ENCODE measurements around the gene PRODH2.
A peak's percentile ranks its signal among the peaks of the same experiment; 100 is the strongest.

Gene PRODH2

DNA sequence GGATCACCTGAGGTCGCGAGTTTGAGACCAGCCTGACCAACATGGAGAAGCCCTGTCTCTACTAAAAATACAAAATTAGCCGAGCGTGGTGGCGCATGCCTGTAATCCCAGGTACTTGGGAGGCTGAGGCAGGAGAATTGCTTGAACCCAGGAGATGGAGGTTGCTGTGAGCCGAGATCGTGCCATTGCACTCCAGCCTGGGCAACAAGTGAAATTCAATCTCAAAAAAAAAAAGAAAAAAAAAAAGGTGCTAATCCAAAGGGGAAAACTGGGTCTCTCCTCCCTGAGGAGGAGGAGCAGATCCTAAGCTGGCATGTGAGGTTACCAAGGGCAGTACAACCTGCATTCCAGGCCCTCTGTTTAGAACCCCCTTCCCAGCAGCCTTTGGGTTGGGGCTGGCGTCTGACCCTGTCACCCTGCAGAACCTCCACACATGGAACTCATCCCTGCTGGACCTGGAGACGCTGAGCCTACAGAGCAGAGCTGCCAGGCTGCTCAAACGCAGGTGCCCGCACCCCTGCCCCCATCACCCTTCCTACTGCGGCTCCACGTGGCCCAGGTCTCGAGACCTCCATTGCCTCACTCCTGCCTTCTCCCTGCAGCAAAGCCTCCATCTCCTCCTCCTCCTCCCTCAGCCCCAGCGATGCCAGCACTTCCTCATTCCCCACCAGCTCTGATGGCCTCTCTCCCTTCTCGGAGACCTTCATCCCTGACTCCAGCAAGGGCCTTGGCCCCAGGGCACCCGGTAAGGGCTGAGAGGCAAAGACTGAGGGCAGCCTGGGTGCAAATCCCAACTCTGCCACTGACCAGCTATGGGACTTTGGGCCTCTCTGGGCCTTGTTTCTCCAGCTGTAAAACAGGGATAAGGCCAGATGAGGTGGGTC is 48.0 kb downstream of the PRODH2 start:
- no peak for TF ChIP-seq FOXP2 (optimal IDR thresholded peaks at IDR 0.05; ENCODE audit: control extremely low read depth, extremely low read length, insufficient read depth)
- no peak for TF ChIP-seq POLR2AphosphoS5 (IDR thresholded peaks at IDR 0.05; ENCODE audit: borderline replicate concordance, low read depth, low read length)
- no peak for TF ChIP-seq EZH2 (IDR thresholded peaks at IDR 0.05)
- Histone ChIP-seq H3K9me3 (ENCODE audit: low read depth, low read length) (no peaks in the 10 kb centered on the region), H3K9ac (ENCODE audit: insufficient read length) (no peak overlapping the region), H3K4me3 (no peak overlapping the region), H3K36me3 (ENCODE audit: insufficient read depth, low read length) (peaks cover 11% of the 10 kb centered on the region; the same call in 1 of the 2 replicates), H3K27ac (no peak overlapping the region)
- DNase-seq (ENCODE audit: low read depth, low spot score) = no peak

DNA sequence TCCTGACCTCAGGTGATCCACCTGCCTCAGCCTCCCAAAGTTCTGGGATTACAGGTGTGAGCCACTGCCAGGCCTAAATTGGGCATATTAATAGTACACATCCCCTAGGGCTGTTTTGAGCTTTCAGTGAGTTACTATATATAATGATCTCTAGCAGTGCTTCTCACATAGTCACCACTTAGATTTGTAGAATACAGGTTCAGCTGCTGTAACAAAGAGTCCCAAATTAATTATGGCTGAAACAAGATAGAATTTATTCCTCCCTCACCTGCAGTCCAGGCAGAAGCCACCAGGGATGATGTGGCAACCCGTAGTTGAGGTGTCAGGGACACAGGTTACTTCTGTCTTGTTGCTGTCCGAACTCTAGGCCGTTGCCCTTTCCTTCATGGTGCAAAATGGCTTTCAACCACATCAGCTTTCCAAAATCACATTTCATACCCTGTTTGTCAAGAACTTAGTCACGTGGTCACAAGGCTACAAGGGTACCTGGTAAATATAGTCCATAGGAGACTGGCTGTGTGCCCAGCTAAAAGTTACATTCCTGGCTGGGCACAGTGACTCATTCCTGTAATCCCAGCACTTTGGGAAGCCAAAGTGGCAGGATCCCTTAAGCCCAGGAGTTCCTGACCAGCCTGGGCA is 51.8 kb downstream of the PRODH2 start:
- no peak for TF ChIP-seq POLR2AphosphoS5 (IDR thresholded peaks at IDR 0.05; ENCODE audit: borderline replicate concordance, low read depth, low read length)
- TF ChIP-seq EZH2 (IDR thresholded peaks at IDR 0.05) = no peak
- no peak for TF ChIP-seq FOXP2 (optimal IDR thresholded peaks at IDR 0.05; ENCODE audit: control extremely low read depth, extremely low read length, insufficient read depth)
- H3K9ac ChIP-seq (ENCODE audit: insufficient read length) = no peak overlapping the region
- DNase-seq (ENCODE audit: low read depth, low spot score) = no peak
- no peak overlapping the region for H3K27ac ChIP-seq
- no peaks in the 10 kb centered on the region for H3K9me3 ChIP-seq (ENCODE audit: low read depth, low read length)
- H3K36me3 ChIP-seq (ENCODE audit: insufficient read depth, low read length) = peaks cover 11% of the 10 kb centered on the region; the same call in 1 of the 2 replicates
- H3K4me3 ChIP-seq = no peak overlapping the region

DNA sequence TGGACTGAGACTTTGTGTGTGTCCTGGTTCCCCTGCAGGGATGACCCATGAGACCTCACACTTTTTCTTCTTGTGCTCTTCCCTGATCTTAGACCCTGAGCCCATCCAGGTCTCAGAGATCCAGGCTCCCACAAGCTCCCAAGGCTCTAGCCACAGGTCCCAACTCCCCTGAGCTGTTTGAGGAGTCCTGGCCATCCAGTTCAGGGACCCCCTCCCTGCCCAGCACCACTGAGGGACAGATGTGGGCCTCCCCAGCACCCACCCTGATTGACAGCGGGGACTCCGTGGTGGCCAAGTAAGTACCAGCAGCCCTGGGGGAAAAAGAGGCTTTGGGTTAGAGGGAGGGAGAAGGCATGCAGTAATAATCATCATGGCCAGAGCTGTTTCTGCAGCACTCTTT is 52.9 kb downstream of the PRODH2 start:
- no peak overlapping the region for H3K4me3 ChIP-seq
- no peak overlapping the region for H3K27ac ChIP-seq
- TF ChIP-seq POLR2AphosphoS5 (IDR thresholded peaks at IDR 0.05; ENCODE audit: borderline replicate concordance, low read depth, low read length) = no peak
- TF ChIP-seq FOXP2 (optimal IDR thresholded peaks at IDR 0.05; ENCODE audit: control extremely low read depth, extremely low read length, insufficient read depth) = no peak
- TF ChIP-seq EZH2 (IDR thresholded peaks at IDR 0.05) = no peak
- H3K9ac ChIP-seq (ENCODE audit: insufficient read length) = no peak overlapping the region
- H3K36me3 ChIP-seq (ENCODE audit: insufficient read depth, low read length) = peaks cover 11% of the 10 kb centered on the region; the same call in 1 of the 2 replicates
- no peaks in the 10 kb centered on the region for H3K9me3 ChIP-seq (ENCODE audit: low read depth, low read length)
- no peak for DNase-seq (ENCODE audit: low read depth, low spot score)

DNA sequence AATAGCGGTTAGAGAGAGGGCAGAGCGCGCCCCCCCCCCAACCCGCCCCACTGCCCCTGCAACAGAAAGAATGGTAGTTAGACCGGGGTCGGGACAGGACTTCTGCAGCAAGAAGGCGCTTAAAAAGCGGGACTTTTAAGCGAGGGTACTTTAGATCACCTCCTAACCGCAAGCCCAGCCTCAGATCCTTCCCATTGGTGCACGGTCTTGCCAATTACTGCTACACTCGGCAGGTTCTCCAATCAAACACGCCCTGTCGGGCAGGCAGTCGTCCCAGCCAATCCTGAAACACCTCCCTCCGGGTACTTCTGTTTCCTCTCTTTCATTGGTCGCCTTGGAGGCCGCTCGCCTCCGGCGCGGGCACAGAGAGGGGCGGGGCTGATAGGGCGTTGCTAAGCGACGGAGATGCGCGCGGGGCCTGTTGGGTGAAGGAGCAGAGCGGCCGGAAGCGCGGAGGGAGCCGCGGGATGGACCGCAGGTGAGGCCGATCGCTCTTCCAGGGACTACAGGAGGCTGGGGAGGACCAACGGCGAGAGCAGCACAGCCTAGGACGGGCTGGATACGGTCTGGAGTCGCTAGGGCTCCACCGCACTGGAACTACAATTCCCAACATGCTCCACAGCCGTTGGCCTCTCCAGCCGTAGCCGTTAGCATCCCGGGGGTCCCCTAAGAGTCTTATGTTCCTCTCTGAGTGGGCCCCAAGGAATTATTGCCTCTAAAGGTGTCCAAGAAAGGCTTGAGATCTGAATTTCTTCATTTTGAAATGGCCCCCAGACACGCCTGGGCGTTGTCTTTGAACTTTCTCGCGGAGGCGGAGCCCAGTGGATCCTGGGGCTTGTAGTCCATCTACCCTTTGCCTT is 54.7 kb downstream of the PRODH2 start, which contains the start of gene PROSER3:
Gene PROSER3 (plus strand): TSS at position 428 of the 860 bp plus-strand sequence. CDS start 40 bp downstream, at position 468.
- Histone ChIP-seq H3K36me3 (ENCODE audit: insufficient read depth, low read length) (peaks cover 11% of the 10 kb centered on the region; the same call in 1 of the 2 replicates), H3K27ac (peak within 1 kb of the TSS; percentile 88), H3K4me3 (peak within 1 kb of the TSS; percentile 90), H3K9me3 (ENCODE audit: low read depth, low read length) (no peaks in the 10 kb centered on the region), H3K9ac (ENCODE audit: insufficient read length) (peak within 1 kb of the TSS; percentile 90)
- TF ChIP-seq POLR2AphosphoS5 (IDR thresholded peaks at IDR 0.05; ENCODE audit: borderline replicate concordance, low read depth, low read length) = peak; percentile 56; the same call in 1 of the 2 replicates
- TF ChIP-seq EZH2 (IDR thresholded peaks at IDR 0.05) = no peak
- no peak for TF ChIP-seq FOXP2 (optimal IDR thresholded peaks at IDR 0.05; ENCODE audit: control extremely low read depth, extremely low read length, insufficient read depth)
- peak; percentile 98 for DNase-seq (ENCODE audit: low read depth, low spot score)

DNA sequence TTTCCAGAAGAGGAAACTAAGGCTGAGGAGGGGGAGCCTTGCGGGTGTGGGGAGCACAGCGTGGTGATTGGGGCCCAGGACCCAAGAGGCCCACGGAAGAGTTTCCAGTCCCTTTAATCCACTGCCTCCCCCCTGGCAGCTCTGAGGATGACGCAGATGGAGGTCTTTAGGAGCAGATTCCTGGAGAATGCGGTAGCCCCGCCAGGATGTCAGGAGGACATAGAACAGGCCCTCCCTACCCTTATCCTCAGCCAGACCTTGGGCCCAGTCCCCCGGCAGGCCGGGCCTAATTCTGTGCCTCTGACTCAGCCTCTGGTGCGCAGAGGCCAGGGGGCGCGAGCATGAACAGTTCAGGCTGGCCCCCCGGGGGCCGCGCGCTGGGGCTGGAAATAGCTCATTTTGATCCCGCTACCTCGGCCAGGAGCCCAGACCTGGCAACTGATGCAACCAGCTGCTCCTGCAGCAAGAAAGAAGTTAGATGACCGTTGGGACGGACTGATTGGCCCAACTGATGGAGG is 55.4 kb downstream of the PRODH2 start:
- DNase-seq (ENCODE audit: low read depth, low spot score) = no peak
- TF ChIP-seq FOXP2 (optimal IDR thresholded peaks at IDR 0.05; ENCODE audit: control extremely low read depth, extremely low read length, insufficient read depth) (no peak), EZH2 (IDR thresholded peaks at IDR 0.05) (no peak), POLR2AphosphoS5 (IDR thresholded peaks at IDR 0.05; ENCODE audit: borderline replicate concordance, low read depth, low read length) (peak; percentile 4; the same call in 1 of the 2 replicates)
- peaks cover 10% of the 10 kb centered on the region; the same call in 1 of the 2 replicates for H3K36me3 ChIP-seq (ENCODE audit: insufficient read depth, low read length)
- H3K9ac ChIP-seq (ENCODE audit: insufficient read length) = peak overlapping the region; percentile 66
- no peaks in the 10 kb centered on the region for H3K9me3 ChIP-seq (ENCODE audit: low read depth, low read length)
- H3K4me3 ChIP-seq = peak overlapping the region; percentile 90
- peak overlapping the region; percentile 80 for H3K27ac ChIP-seq

DNA sequence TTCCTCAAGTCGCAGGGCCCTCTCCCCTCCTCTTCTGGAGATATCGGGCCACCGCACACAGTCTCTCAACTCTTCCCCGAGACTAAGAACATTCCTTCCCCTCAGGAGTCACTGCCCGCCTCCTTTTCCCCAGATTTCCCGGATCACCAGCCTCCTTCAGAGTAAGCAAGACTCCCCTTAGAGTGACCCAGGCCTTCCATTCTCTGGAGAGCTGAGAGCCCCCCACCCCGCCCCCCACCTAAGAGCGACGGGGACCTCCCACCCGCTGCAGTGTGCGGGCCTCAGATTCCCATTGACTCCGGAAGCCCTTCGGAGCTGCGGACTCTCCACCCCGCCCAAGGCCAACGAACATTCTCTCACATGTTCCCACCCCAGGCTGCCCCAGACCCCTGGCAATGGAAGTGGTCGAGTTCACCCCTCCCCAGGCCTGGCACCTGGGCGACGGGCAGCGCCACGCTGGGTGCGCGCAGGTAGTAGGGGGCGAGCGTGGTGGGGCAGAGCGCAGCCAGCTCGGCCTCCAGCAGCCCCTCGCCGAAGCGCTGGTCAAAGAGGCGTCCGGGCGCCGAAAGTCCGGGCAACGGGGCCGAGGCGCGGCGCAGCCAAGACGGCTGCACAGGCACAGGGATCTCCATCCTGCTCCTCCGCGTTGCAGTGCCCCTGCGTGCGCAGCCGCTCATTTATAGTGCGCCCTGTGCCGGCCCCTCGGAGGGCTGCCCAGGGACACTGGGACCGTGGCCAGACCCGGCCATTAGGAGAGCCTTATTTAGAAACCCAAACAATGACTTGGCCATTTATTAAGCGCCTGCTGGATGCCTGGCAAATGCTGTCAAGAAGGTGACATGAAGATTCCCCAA is 56.0 kb downstream of the PRODH2 start, which contains the start of gene HSPB6:
Gene HSPB6 (minus strand): TSS at position 653 of the 854 bp plus-strand sequence. CDS start 21 bp downstream, at position 632.
- Histone ChIP-seq H3K36me3 (ENCODE audit: insufficient read depth, low read length) (peaks cover 5% of the 10 kb centered on the region; the same call in 1 of the 2 replicates), H3K9ac (ENCODE audit: insufficient read length) (peak within 1 kb of the TSS; percentile 66), H3K4me3 (peak within 1 kb of the TSS; percentile 90), H3K9me3 (ENCODE audit: low read depth, low read length) (no peaks in the 10 kb centered on the region), H3K27ac (peak within 1 kb of the TSS; percentile 80)
- no peak for DNase-seq (ENCODE audit: low read depth, low spot score)
- TF ChIP-seq FOXP2 (optimal IDR thresholded peaks at IDR 0.05; ENCODE audit: control extremely low read depth, extremely low read length, insufficient read depth) (no peak), POLR2AphosphoS5 (IDR thresholded peaks at IDR 0.05; ENCODE audit: borderline replicate concordance, low read depth, low read length) (no peak; the same call in 1 of the 2 replicates), EZH2 (IDR thresholded peaks at IDR 0.05) (no peak)
